Esophagus muscularis mucosa (tissue), 4 donors: ENCODE results near the gene PDCD5. TPM values are rescaled to one million over a fixed set of nuclear protein-coding genes. Genes with fewer than 3 reads are reported as not detected.

Experiments used
- DNase-seq: peaks from one replicate; pipeline ENCODE4 v3.0.0-alpha.2; 2017; ENCODE audit errors: extremely low spot score
- H3K27ac ChIP-seq, 4 donors: fragments of 200-600 bp; sonication (generic); replicated peaks in 1 of 4; 1 replicate in 3 of 4; 2 replicates in 1 of 4; pipeline ENCODE4 v1.5.1; 2016 to 2019; ENCODE audit warnings: mild to moderate bottlenecking in 1 of 4
- H3K27me3 ChIP-seq, 4 donors: fragments of 200-600 bp; sonication (generic); one replicate each; pipeline versions ENCODE4 v1.5.1 to v1.6.0; 2016 to 2019
- H3K36me3 ChIP-seq, 4 donors: fragments of 200-600 bp; sonication (generic); one replicate each; pipeline ENCODE4 v1.5.1; 2016 to 2019
- H3K4me1 ChIP-seq, 4 donors: fragments of 200-600 bp; sonication (generic); one replicate each; pipeline ENCODE4 v1.5.1; 2016 to 2019
- H3K4me3 ChIP-seq, 4 donors: fragments of 200-600 bp; sonication (generic); 1 replicate in 2 of 4; 2 replicates in 2 of 4; pipeline ENCODE4 v1.5.1; 2016 to 2019; ENCODE audit warnings: mild to moderate bottlenecking in 4 of 4, moderate library complexity in 1 of 4
- H3K9me3 ChIP-seq, 4 donors: fragments of 200-600 bp; sonication (generic); 1 replicate in 3 of 4; 2 replicates in 1 of 4; pipeline ENCODE4 v1.5.1; 2016 to 2019
- EP300 ChIP-seq: sonication (generic); formaldehyde crosslinking; IDR thresholded peaks from one replicate; pipeline ENCODE4 v1.6.1; 2017; ENCODE audit warnings: antibody characterized with exemption
- POLR2A ChIP-seq: fragments of 450-650 bp; IDR thresholded peaks from one replicate; pipeline ENCODE4 v1.6.1; 2017; ENCODE audit warnings: antibody characterized with exemption, moderate library complexity, mild to moderate bottlenecking, low read depth
- POLR2AphosphoS5 ChIP-seq, 2 donors: sonication (generic); formaldehyde crosslinking; IDR thresholded peaks; one replicate each; pipeline ENCODE4 v1.6.1; 2017; ENCODE audit warnings: antibody characterized with exemption in 2 of 2
- WGBS: methylation state at CpG from one replicate; pipeline ENCODE4 v1.1.5; 2018; 5-methylcytosine and 5-hydroxymethylcytosine counted together
- intact Hi-C: fragments of 100-400 bp; cut with DNase I; formaldehyde crosslinking; loops from one replicate; pipeline ENCODE4 v1.15.1; 2023
- total RNA-seq, 4 donors: library from RNA; depleted of rRNA; stranded (reverse); fragments of >200 nt; gene quantifications; one replicate each; pipeline versions ENCODE4 v1.1.0 to v1.2.1, GENCODE V29; 2016
- TF ChIP-seq, protein P1 (sequence below), 3 experiments: fragments of 200-600 bp in 2 of 3; fragments of 450-650 bp in 1 of 3; sonication (generic) in 2 of 3; IDR thresholded peaks; one replicate each; pipeline ENCODE4 v1.5.1; 2017 to 2019; ENCODE audit warnings: antibody characterized with exemption in 3 of 3, mild to moderate bottlenecking in 2 of 3, moderate library complexity in 1 of 3

The PDCD5 gene
- total RNA-seq, 4 donors from 2014 or later, result 98.8 to 132 (median 112) TPM

DNA sequence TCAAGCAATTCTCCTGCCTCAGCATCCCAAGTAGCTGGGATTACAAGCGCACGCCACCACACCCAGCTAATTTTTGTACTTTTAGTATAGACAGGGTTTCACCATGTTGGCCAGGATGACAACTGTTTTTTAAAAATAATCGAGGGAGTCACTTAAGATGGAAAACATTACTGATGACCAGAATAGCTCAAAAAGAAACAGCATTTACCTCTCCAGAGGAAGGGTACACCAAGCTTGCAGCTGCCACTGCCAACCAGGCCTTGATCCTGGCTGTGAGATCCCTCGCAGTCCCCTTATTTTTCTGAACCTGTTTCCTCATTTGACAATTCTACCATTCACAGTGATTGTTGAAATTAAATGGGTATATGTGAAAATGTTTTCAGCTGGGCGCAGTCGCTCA, 14.5 kb downstream of the PDCD5 start:
- Histone ChIP-seq H3K9me3 (no peaks in the 10 kb centered on the region), H3K27me3 (no peaks in the 10 kb centered on the region), H3K27ac (no peak overlapping the region), H3K4me3 (no peak overlapping the region), H3K36me3 (peaks cover 39 to 82% (median 68%) of the 10 kb centered on the region in 4 donors), H3K4me1 (no peaks in the 10 kb centered on the region)
- intact Hi-C loops, result no loop called here
- no peak for DNase-seq
- WGBS, result 98% methylated on average over 6 of the region's 6 CpGs
- TF ChIP-seq POLR2AphosphoS5 (IDR thresholded peaks at IDR 0.05) (no peak), EP300 (no peak), POLR2A (no peak)
- TF ChIP-seq, protein P1, sequence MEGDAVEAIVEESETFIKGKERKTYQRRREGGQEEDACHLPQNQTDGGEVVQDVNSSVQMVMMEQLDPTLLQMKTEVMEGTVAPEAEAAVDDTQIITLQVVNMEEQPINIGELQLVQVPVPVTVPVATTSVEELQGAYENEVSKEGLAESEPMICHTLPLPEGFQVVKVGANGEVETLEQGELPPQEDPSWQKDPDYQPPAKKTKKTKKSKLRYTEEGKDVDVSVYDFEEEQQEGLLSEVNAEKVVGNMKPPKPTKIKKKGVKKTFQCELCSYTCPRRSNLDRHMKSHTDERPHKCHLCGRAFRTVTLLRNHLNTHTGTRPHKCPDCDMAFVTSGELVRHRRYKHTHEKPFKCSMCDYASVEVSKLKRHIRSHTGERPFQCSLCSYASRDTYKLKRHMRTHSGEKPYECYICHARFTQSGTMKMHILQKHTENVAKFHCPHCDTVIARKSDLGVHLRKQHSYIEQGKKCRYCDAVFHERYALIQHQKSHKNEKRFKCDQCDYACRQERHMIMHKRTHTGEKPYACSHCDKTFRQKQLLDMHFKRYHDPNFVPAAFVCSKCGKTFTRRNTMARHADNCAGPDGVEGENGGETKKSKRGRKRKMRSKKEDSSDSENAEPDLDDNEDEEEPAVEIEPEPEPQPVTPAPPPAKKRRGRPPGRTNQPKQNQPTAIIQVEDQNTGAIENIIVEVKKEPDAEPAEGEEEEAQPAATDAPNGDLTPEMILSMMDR (IDR thresholded peaks at IDR 0.05), result no peak

GRCh38 chr19:32598022-32598421, 17.0 kb downstream of the PDCD5 start:
- H3K27me3 ChIP-seq, result no peaks in the 10 kb centered on the region
- intact Hi-C loops, result no loop called here
- no peak overlapping the region for H3K27ac ChIP-seq
- 87% methylated on average over 7 of the region's 11 CpGs for WGBS
- TF ChIP-seq POLR2AphosphoS5 (IDR thresholded peaks at IDR 0.05) (no peak), EP300 (no peak), POLR2A (no peak)
- TF ChIP-seq, protein P1 (IDR thresholded peaks at IDR 0.05), result no peak
- no peak overlapping the region for H3K4me3 ChIP-seq
- peaks cover 57 to 98% (median 91%) of the 10 kb centered on the region in 4 donors for H3K36me3 ChIP-seq
- no peak for DNase-seq
- H3K4me1 ChIP-seq, result no peaks in the 10 kb centered on the region
- H3K9me3 ChIP-seq, result no peaks in the 10 kb centered on the region

GRCh38 chr19:32599258-32599657, 18.3 kb downstream of the PDCD5 start:
- no peak overlapping the region for H3K4me3 ChIP-seq
- WGBS, result 88% methylated on average over 6 of the region's 6 CpGs
- DNase-seq, result no peak
- H3K4me1 ChIP-seq, result no peaks in the 10 kb centered on the region
- no peak overlapping the region for H3K27ac ChIP-seq
- TF ChIP-seq, protein P1 (IDR thresholded peaks at IDR 0.05), result no peak
- TF ChIP-seq POLR2A (no peak), POLR2AphosphoS5 (IDR thresholded peaks at IDR 0.05) (no peak), EP300 (no peak)
- H3K36me3 ChIP-seq, result peaks cover 69 to 98% (median 91%) of the 10 kb centered on the region in 4 donors
- no peaks in the 10 kb centered on the region for H3K9me3 ChIP-seq
- H3K27me3 ChIP-seq, result no peaks in the 10 kb centered on the region
- intact Hi-C loops, result no loop called here

- H3K9me3 ChIP-seq, result no peaks in the 10 kb centered on the region
- WGBS, result 8% methylated on average over 2 of the region's 2 CpGs
- no peaks in the 10 kb centered on the region for H3K27me3 ChIP-seq
- TF ChIP-seq POLR2A, result no peak
- TF ChIP-seq, protein P1 (IDR thresholded peaks at IDR 0.05), result peak; percentile 73 to 83 (median 75)
- intact Hi-C loops, result no loop called here
- H3K27ac ChIP-seq, result no peak overlapping the region
- no peak for DNase-seq
- H3K4me3 ChIP-seq, result no peak overlapping the region
- peaks cover 71 to 98% (median 91%) of the 10 kb centered on the region in 4 donors for H3K36me3 ChIP-seq
- H3K4me1 ChIP-seq, result no peaks in the 10 kb centered on the region
Observed at GRCh38 chr19:32599736-32600157, 18.8 kb downstream of the PDCD5 start.

DNA sequence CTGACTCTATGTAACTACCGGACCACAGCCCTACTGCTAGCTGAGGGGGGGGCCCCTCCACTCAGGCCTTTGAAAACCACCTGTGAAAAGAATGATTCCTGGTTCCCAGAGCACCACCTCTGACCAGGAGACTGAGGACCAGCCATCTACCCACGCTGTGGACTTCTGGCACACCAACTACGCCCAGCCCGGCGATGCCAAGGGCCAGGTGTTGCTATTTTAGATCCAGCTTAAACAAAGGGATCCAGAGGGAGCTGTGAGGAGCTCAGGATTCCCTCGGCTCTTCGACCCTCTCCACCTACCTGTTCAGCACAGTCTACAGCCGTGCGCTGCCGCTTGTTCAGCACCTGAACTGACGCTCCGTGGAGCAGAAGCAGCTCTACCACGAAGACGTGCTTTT, 23.0 kb downstream of the PDCD5 start:
- intact Hi-C loops, result no loop called here
- Histone ChIP-seq H3K36me3 (peaks cover 64 to 98% (median 89%) of the 10 kb centered on the region in 4 donors), H3K4me3 (no peak overlapping the region)

More for the DNA sequence above, 23.0 kb downstream of the PDCD5 start:
- Histone ChIP-seq H3K9me3 (no peaks in the 10 kb centered on the region), H3K4me1 (no peaks in the 10 kb centered on the region), H3K27ac (no peak overlapping the region), H3K27me3 (no peaks in the 10 kb centered on the region)
- no peak for DNase-seq
- no peak for TF ChIP-seq POLR2AphosphoS5 (IDR thresholded peaks at IDR 0.05)
- TF ChIP-seq, protein P1 (IDR thresholded peaks at IDR 0.05), result no peak
- no peak for TF ChIP-seq EP300
- TF ChIP-seq POLR2A, result no peak
- WGBS, result 96% methylated on average over 11 of the region's 14 CpGs
